ENCODE data around the gene FAM20A. TPM values are rescaled to one million over a fixed set of nuclear protein-coding genes. Genes with fewer than 3 reads are reported as not detected.

The FAM20A gene
- total RNA-seq, 1 donor from 2014 or later: 11.5 TPM

DNA sequence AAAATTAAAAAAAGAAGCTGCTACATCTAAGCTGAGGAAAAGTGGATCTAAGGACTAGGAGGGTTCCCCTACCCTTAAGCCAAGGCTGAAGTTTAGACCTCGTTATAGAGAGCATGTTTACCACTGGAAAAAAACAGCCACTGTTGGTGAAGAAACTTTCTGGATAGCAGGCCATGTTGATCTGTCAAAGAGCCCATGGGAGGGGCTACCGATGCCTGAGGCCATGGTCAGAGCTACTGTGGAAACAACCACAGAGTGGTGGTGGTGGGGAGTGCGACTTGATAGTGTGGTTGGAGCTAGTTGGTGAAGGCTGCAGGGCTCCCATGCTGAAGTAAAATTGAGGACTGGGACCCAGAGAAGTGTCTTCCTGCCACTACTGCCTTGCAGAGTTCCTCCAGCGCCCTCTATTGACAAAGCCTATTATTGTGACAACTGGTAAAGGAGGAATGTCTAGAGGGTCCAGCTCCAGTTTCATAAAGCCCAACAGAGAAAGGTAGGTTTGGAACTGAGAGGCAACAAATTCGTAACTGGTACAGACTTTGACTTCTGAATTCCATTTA lies 12.7 kb upstream of the FAM20A start:
- H3K27ac Mint-ChIP-seq: no peak overlapping the region
- no peak for DNase-seq (ENCODE audit: extremely low spot score, unreplicated experiment)
- H3K27me3 Mint-ChIP-seq: peaks cover 7% of the 10 kb centered on the region
- H3K9me3 Mint-ChIP-seq: peaks cover 13% of the 10 kb centered on the region
- H3K4me3 Mint-ChIP-seq: no peak overlapping the region
- no peaks in the 10 kb centered on the region for H3K36me3 Mint-ChIP-seq
- no peaks in the 10 kb centered on the region for H3K4me1 Mint-ChIP-seq (ENCODE audit: unreplicated experiment)
- TF ChIP-seq, protein P1, sequence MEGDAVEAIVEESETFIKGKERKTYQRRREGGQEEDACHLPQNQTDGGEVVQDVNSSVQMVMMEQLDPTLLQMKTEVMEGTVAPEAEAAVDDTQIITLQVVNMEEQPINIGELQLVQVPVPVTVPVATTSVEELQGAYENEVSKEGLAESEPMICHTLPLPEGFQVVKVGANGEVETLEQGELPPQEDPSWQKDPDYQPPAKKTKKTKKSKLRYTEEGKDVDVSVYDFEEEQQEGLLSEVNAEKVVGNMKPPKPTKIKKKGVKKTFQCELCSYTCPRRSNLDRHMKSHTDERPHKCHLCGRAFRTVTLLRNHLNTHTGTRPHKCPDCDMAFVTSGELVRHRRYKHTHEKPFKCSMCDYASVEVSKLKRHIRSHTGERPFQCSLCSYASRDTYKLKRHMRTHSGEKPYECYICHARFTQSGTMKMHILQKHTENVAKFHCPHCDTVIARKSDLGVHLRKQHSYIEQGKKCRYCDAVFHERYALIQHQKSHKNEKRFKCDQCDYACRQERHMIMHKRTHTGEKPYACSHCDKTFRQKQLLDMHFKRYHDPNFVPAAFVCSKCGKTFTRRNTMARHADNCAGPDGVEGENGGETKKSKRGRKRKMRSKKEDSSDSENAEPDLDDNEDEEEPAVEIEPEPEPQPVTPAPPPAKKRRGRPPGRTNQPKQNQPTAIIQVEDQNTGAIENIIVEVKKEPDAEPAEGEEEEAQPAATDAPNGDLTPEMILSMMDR (conservative IDR thresholded peaks at IDR 0.05): peak; percentile 68

DNA sequence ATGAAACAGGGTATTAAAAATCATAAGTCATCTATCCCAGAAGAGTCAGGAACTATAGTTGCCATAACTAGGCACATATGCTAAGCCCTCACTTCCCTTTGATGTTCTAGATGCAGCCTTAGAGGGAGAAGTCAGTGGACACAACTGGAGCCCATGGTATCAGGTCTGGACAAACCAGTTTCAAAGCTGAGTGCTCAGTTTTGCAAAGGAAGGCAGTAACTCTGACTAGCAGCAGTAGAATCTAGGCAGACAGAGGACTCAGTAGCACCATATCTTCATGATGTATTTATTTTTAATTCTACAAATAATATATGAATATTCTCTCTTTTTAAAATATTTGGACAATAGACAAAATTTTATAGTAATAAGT lies 11.7 kb upstream of the FAM20A start:
- peaks cover 4% of the 10 kb centered on the region for H3K27me3 Mint-ChIP-seq
- no peaks in the 10 kb centered on the region for H3K4me1 Mint-ChIP-seq (ENCODE audit: unreplicated experiment)
- H3K4me3 Mint-ChIP-seq: no peak overlapping the region
- H3K27ac Mint-ChIP-seq: no peak overlapping the region
- no peak for DNase-seq (ENCODE audit: extremely low spot score, unreplicated experiment)
- TF ChIP-seq, protein P1 (conservative IDR thresholded peaks at IDR 0.05): no peak
- H3K36me3 Mint-ChIP-seq: no peaks in the 10 kb centered on the region
- H3K9me3 Mint-ChIP-seq: peaks cover 11% of the 10 kb centered on the region

DNA sequence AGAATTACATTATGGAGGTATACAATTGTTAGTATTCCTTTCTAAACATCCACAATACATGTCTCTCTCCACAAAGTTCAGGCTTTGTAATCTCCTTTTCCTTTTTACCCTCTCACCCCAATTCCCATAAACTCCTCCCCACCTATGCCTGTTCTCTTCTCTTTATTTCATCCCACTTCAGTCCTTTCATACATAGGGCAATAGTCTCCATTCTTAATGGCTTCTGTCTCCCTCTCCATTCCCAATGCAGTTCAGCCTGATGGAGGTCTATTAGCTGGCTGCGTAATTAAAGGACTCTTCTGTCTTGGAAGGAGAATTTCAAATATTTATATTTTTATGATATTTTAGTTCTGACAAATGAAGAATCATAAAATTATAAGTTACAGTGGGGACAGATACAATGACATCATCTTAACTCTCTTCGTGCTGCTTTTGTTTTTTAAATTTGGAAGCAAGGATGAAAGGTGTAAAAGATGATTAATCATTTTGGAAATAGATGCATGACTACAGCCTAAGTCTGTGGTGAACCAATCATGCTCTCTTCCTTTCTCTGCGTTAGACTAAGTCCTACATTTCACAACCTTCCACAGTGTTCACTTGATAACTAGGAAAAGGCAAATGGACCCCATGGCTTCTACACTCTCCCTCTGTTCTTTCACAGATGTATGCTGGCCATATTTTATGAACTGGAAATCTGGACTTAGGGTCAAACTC lies 11.2 kb upstream of the FAM20A start:
- Mint-ChIP-seq H3K27me3 (peaks cover 4% of the 10 kb centered on the region), H3K4me1 (ENCODE audit: unreplicated experiment) (no peaks in the 10 kb centered on the region), H3K27ac (no peak overlapping the region), H3K4me3 (no peak overlapping the region), H3K36me3 (no peaks in the 10 kb centered on the region), H3K9me3 (peaks cover 15% of the 10 kb centered on the region)
- DNase-seq (ENCODE audit: extremely low spot score, unreplicated experiment): no peak
- TF ChIP-seq, protein P1 (conservative IDR thresholded peaks at IDR 0.05): no peak

DNA sequence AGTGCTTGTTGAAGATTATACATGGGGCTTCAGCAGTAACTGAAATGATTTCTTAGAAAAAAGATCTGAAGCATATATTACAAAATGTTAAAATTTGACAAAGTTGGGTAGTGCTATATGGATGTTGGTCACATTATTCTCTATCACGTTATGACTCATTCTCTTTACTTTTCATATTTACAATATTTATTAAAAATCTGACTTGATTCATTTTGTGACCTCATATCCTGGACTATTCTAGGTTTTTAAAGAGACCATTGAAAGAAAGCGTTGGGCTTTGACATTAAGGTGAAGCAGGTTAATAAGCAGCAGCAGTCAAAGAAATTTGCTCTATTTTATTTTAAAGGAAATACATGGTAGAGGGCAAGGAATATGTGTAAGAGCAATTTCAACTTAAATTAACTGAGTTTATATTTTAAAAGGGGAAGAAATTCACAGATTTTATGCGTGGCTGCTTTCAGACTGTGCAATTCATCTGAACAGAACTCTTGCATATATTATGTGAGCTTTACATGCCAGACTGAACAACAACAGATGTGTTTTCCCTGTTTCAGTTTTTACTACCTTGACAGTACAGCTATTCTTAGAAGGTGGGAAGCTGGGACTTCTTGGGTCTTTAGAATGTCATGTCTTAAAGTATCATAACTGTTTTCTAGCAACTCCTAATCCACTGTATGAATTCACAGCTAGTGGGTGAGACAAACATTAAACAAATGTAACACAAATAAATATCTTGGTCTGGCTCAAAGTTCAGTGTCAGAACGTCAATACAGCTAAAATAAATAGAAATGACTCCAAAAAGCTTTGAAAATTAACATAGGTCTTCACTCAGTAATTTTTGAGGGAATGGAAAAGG lies 10.4 kb upstream of the FAM20A start:
- TF ChIP-seq, protein P1 (conservative IDR thresholded peaks at IDR 0.05): no peak
- Mint-ChIP-seq H3K36me3 (no peaks in the 10 kb centered on the region), H3K4me1 (ENCODE audit: unreplicated experiment) (no peaks in the 10 kb centered on the region), H3K27ac (no peak overlapping the region), H3K9me3 (peaks cover 15% of the 10 kb centered on the region), H3K4me3 (no peak overlapping the region), H3K27me3 (peaks cover 4% of the 10 kb centered on the region)
- no peak for DNase-seq (ENCODE audit: extremely low spot score, unreplicated experiment)

DNA sequence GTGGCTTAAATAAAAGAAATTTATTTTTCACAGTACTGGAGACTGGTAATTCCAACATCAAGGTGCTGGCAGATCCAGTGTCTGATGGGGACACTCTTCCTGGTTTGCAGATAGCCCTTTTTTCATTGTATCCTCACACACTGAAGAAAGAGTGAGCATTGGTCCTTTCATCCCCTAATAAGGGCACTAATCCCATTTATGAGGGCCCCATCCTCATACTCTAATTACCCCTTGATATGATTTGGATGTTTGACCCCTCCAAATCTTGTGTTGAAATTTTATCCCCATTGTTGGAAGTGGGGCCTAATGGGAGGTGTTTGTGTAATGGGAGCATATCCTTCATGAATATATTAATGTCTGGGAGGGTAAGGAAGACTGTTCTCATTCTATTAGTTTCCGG lies 9.4 kb upstream of the FAM20A start:
- Mint-ChIP-seq H3K9me3 (peaks cover 15% of the 10 kb centered on the region), H3K27me3 (peaks cover 4% of the 10 kb centered on the region), H3K27ac (no peak overlapping the region), H3K4me3 (no peak overlapping the region), H3K36me3 (no peaks in the 10 kb centered on the region), H3K4me1 (ENCODE audit: unreplicated experiment) (no peaks in the 10 kb centered on the region)
- TF ChIP-seq, protein P1 (conservative IDR thresholded peaks at IDR 0.05): no peak
- no peak for DNase-seq (ENCODE audit: extremely low spot score, unreplicated experiment)
